Prostate gland (tissue), 2 donors: ENCODE measurements around the gene FGGY. TPM values are rescaled to one million over a fixed set of nuclear protein-coding genes. Genes with fewer than 3 reads are reported as not detected.

Source experiments
- DNase-seq: peaks from one replicate; pipeline ENCODE4 v3.0.0-alpha.2; 2019; ENCODE audit warnings: low spot score
- H3K27ac ChIP-seq, 2 donors: fragments of 200-600 bp; sonication (generic); 2 replicates each; pipeline ENCODE4 v1.5.1; 2017 to 2019
- H3K27me3 ChIP-seq: fragments of 200-600 bp; sonication (generic); replicated peaks from 2 replicates; pipeline ENCODE4 v1.5.1; 2019; ENCODE audit not compliant: insufficient read depth
- H3K36me3 ChIP-seq, 2 donors: fragments of 200-600 bp; sonication (generic); 1 replicate in 1 of 2; 2 replicates in 1 of 2; pipeline versions ENCODE4 v1.5.1 to v1.8.1; 2017 to 2019
- H3K4me1 ChIP-seq: fragments of 200-600 bp; sonication (generic); replicated peaks from 2 replicates; pipeline ENCODE4 v1.5.1; 2019
- H3K4me3 ChIP-seq, 2 donors: fragments of 200-600 bp; sonication (generic); 2 replicates each; pipeline ENCODE4 v1.5.1; 2017 to 2019
- H3K9me3 ChIP-seq: fragments of 200-600 bp; sonication (generic); 2 replicates; pipeline ENCODE4 v1.5.1; 2017
- POLR2A ChIP-seq: fragments of 450-650 bp; IDR thresholded peaks from one replicate; pipeline ENCODE4 v1.6.1; 2016; ENCODE audit warnings: antibody characterized with exemption, mild to moderate bottlenecking
- POLR2AphosphoS5 ChIP-seq: sonication (generic); formaldehyde crosslinking; IDR thresholded peaks from one replicate; pipeline ENCODE4 v1.6.1; 2017; ENCODE audit warnings: antibody characterized with exemption
- WGBS: methylation state at CpG from one replicate; pipeline ENCODE4 v1.1.5; 2018; 5-methylcytosine and 5-hydroxymethylcytosine counted together
- intact Hi-C: fragments of 100-400 bp; cut with DNase I; formaldehyde crosslinking; loops from one replicate; pipeline ENCODE4 v1.14.2; 2022
- total RNA-seq, 2 donors: library from RNA; depleted of rRNA; stranded (reverse); fragments of >200 nt; gene quantifications; one replicate each; pipeline ENCODE4 v1.1.0, GENCODE V29; 2016
- TF ChIP-seq, protein P1 (sequence below), 4 experiments: fragments of 200-600 bp in 2 of 4; fragments of 450-650 bp in 2 of 4; sonication (generic) in 2 of 4; IDR thresholded peaks; 1 replicate in 3 of 4; 2 replicates in 1 of 4; pipeline ENCODE4 v1.5.1; 2016 to 2019; ENCODE audit warnings: antibody characterized with exemption in 4 of 4, mild to moderate bottlenecking in 2 of 4, moderate library complexity in 2 of 4

Gene FGGY
- total RNA-seq, 2 donors from 2014 or later, result 28.6 to 32.2 TPM

DNA sequence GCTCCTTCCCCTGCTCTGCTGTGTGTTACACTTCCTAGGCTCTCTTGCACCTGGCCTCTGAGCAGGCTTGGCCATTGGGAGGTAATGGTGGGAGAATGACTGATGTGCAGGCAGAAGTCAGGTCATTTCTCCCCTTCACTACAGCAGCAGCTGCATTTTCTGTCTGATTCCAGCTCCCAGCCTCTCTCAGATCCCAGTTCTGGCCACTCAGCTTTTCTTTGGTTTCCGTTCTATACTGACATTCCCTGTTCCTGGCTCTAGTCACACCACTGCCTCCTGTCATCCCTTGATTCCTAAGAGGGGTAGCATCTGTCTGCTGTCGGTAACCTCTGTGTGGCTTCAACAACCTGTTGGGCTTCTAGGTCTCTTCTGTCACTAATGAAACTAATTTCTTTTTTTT, 390.2 kb downstream of the FGGY start:
- H3K27ac ChIP-seq, result peak overlapping the region; percentile 15 to 26
- 77% methylated on average over 2 of the region's 2 CpGs for WGBS
- no peaks in the 10 kb centered on the region for H3K36me3 ChIP-seq
- intact Hi-C loops, result loop anchor here (5.0 to 10.0 kb wide), 3 partner anchors 90 to 245 kb away; no protein-coding TSS in a partner anchor
- no peak for TF ChIP-seq POLR2AphosphoS5
- DNase-seq, result no peak
- no peaks in the 10 kb centered on the region for H3K4me1 ChIP-seq
- H3K4me3 ChIP-seq, result no peak overlapping the region
- no peaks in the 10 kb centered on the region for H3K9me3 ChIP-seq
- H3K27me3 ChIP-seq, result no peaks in the 10 kb centered on the region

DNA sequence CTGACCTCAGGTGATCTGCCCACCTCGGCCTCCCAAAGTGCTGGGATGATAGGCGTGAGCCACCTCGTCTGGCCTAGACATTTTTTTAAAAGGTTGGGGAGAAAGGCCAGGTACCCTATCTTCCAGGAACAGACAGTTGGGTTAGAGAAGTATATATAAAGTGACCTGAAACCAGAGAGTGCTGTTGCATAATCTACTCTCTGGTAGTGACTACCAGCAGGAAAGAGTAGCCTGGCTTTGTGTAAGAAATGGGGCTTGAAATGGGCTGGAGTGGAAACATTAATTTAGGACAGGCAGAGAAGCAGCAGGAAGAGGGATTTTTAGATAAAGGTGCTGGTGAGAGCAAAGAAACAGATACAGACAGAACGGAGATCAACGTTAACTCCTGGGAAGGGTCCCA, 392.1 kb downstream of the FGGY start:
- no peaks in the 10 kb centered on the region for H3K36me3 ChIP-seq
- no peaks in the 10 kb centered on the region for H3K9me3 ChIP-seq
- no peak overlapping the region for H3K4me3 ChIP-seq
- H3K27ac ChIP-seq, result peak overlapping the region; percentile 5 to 27
- 79% methylated on average over 5 of the region's 5 CpGs for WGBS
- intact Hi-C loops, result loop anchor here (5.0 to 10.0 kb wide), 3 partner anchors 92 to 247 kb away; no protein-coding TSS in a partner anchor
- no peaks in the 10 kb centered on the region for H3K4me1 ChIP-seq
- no peaks in the 10 kb centered on the region for H3K27me3 ChIP-seq
- DNase-seq, result no peak
- TF ChIP-seq, protein P1, sequence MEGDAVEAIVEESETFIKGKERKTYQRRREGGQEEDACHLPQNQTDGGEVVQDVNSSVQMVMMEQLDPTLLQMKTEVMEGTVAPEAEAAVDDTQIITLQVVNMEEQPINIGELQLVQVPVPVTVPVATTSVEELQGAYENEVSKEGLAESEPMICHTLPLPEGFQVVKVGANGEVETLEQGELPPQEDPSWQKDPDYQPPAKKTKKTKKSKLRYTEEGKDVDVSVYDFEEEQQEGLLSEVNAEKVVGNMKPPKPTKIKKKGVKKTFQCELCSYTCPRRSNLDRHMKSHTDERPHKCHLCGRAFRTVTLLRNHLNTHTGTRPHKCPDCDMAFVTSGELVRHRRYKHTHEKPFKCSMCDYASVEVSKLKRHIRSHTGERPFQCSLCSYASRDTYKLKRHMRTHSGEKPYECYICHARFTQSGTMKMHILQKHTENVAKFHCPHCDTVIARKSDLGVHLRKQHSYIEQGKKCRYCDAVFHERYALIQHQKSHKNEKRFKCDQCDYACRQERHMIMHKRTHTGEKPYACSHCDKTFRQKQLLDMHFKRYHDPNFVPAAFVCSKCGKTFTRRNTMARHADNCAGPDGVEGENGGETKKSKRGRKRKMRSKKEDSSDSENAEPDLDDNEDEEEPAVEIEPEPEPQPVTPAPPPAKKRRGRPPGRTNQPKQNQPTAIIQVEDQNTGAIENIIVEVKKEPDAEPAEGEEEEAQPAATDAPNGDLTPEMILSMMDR (IDR thresholded peaks at IDR 0.05), result no peak
- no peak for TF ChIP-seq POLR2A
- no peak for TF ChIP-seq POLR2AphosphoS5

DNA sequence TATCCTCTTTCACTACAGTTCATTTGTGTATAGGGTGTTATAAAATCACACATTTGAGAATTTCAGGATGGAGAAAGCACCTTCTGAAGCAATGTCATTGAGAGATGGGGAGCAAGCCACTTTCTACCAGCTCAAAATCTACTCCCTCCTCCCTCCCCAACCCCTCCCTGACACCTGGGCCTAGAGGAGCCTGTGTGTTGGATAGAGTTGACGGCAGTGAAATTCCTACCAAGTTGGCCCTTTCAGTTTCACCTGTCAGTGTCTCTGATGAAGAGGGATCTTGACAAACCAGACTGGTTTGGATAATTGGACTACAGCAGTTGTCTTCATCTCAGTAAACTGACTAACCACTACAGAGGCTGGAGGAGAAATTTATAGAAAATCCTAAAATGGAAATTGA, 392.8 kb downstream of the FGGY start:
- no peaks in the 10 kb centered on the region for H3K9me3 ChIP-seq
- TF ChIP-seq POLR2A (no peak), POLR2AphosphoS5 (no peak)
- TF ChIP-seq, protein P1 (IDR thresholded peaks at IDR 0.05), result no peak
- peak overlapping the region; percentile 13 to 27 for H3K27ac ChIP-seq
- H3K27me3 ChIP-seq, result no peaks in the 10 kb centered on the region
- intact Hi-C loops, result loop anchor here (5.0 to 10.0 kb wide), 4 partner anchors 92 to 545 kb away; no protein-coding TSS in a partner anchor
- no peak for DNase-seq
- H3K4me3 ChIP-seq, result no peak overlapping the region
- WGBS, result 65% methylated on average over 1 of the region's 1 CpG
- no peaks in the 10 kb centered on the region for H3K4me1 ChIP-seq
- H3K36me3 ChIP-seq, result no peaks in the 10 kb centered on the region

DNA sequence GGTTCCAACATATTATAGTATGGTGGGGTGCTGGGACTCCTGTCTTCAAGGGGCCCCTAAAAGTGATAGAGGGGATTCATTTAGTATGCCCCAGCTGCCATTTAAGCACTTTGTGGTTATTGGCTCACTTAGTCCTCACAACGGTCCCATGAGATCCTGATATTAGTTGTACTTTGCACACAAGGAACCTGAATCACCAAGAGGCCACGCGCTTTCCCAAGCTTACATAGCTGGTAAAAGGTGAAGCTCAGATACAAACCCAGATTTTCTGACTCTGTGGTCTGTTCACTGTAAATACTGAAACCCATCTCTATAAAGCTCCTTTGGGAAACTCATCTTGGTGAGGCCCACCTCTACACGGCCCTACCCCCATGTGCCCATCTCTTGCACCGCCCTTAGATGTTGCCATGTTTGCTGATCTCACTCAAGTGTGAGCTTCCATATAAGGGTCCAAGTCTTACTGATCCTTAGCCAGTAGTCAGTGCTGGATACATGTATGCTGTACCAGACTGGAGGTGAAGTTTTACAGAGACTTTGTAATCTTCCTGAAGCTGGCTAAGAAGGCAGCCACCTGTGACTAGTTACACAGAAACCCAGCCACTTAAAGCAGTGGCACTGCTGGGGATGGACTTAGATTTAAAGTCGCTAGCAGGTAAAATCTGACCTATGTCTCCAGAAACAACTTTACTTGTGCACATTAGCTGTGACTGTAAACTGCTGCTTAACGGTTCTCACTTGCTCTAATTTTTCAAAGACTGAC, 393.5 kb downstream of the FGGY start:
- no peak for DNase-seq
- H3K4me3 ChIP-seq, result no peak overlapping the region
- intact Hi-C loops, result loop anchor here (10.0 kb wide), 1 partner anchor 546 kb away; no protein-coding TSS in a partner anchor
- 91% methylated on average over 7 of the region's 7 CpGs for WGBS
- no peaks in the 10 kb centered on the region for H3K9me3 ChIP-seq
- TF ChIP-seq POLR2AphosphoS5 (no peak), POLR2A (no peak)
- TF ChIP-seq, protein P1 (IDR thresholded peaks at IDR 0.05), result no peak
- no peaks in the 10 kb centered on the region for H3K4me1 ChIP-seq
- no peaks in the 10 kb centered on the region for H3K36me3 ChIP-seq
- peak overlapping the region; percentile 3 to 28 for H3K27ac ChIP-seq
- no peaks in the 10 kb centered on the region for H3K27me3 ChIP-seq

DNA sequence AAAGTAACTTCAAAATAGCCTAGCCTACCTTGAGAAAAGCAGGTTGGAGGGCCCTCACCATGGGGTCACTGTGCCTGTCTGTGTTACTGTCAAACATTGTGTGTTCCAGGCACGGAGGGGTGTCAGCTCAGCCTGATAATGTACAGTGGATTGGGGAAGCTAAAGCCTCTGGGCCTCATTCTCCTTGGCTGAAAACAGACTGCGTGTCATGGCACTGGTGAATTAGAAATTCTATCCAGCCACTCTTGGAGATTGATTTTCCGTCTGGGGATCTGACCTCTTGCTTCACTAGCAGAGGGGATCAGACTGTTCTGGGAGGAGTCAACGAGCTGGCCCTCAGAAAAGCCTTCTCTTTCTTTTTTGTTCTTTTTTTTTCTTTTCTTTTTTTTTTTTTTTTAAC, 394.4 kb downstream of the FGGY start:
- H3K36me3 ChIP-seq, result no peaks in the 10 kb centered on the region
- H3K4me3 ChIP-seq, result no peak overlapping the region
- WGBS, result 54% methylated on average over 4 of the region's 4 CpGs
- TF ChIP-seq, protein P1 (IDR thresholded peaks at IDR 0.05), result no peak
- TF ChIP-seq POLR2AphosphoS5, result peak; percentile 21
- DNase-seq, result no peak
- H3K9me3 ChIP-seq, result no peaks in the 10 kb centered on the region
- no peaks in the 10 kb centered on the region for H3K4me1 ChIP-seq
- intact Hi-C loops, result loop anchor here (10.0 kb wide), 1 partner anchor 546 kb away; no protein-coding TSS in a partner anchor
- H3K27ac ChIP-seq, result peak overlapping the region; percentile 28 to 30
- H3K27me3 ChIP-seq, result no peaks in the 10 kb centered on the region
